Right lobe of liver (tissue), 6 donors: ENCODE measurements around the gene GABRA5. TPM values are rescaled to one million over a fixed set of nuclear protein-coding genes. Genes with fewer than 3 reads are reported as not detected.

Experiments
- ATAC-seq, 4 donors: fragments of 200-7000 bp; cut with Tn5 transposase; one replicate each; pipeline ENCODE4 v1.9.1; 2020; ENCODE audit warnings: mild to moderate bottlenecking in 4 of 4, moderate library complexity in 4 of 4
- DNase-seq, 3 donors: peaks; one replicate each; pipeline ENCODE4 v3.0.0-alpha.2; 2020
- H3K27ac ChIP-seq, 3 donors: fragments of 200-600 bp; one replicate each; pipeline ENCODE4 v1.8.0; 2022
- H3K27me3 ChIP-seq, 2 donors: fragments of 200-600 bp; one replicate each; pipeline ENCODE4 v1.8.0; 2022
- H3K36me3 ChIP-seq, 4 donors: fragments of 200-600 bp; sonication (generic) in 1 of 4; one replicate each; pipeline versions ENCODE4 v1.5.1 to v1.8.0; 2017 to 2022; ENCODE audit warnings: control low read depth in 1 of 4
- H3K4me1 ChIP-seq, 4 donors: fragments of 200-600 bp; sonication (generic) in 1 of 4; one replicate each; pipeline versions ENCODE4 v1.5.1 to v1.8.0; 2017 to 2022; ENCODE audit warnings: control low read depth in 1 of 4
- H3K4me3 ChIP-seq, 3 donors: fragments of 200-600 bp; one replicate each; pipeline ENCODE4 v1.8.0; 2022
- H3K9me3 ChIP-seq, 4 donors: fragments of 200-600 bp; sonication (generic) in 1 of 4; one replicate each; pipeline versions ENCODE4 v1.5.1 to v1.8.0; 2017 to 2022; ENCODE audit warnings: control low read depth in 1 of 4
- POLR2A ChIP-seq: fragments of 450-650 bp; IDR thresholded peaks from one replicate; pipeline ENCODE4 v1.6.1; 2017; ENCODE audit warnings: antibody characterized with exemption, mild to moderate bottlenecking
- WGBS: methylation state at CpG from one replicate; pipeline ENCODE4 v1.1.6; 2018; ENCODE audit warnings: low coverage, low lambda C conversion rate; ENCODE audit not compliant: insufficient coverage; ENCODE audit errors: missing lambda C conversion rate; 5-methylcytosine and 5-hydroxymethylcytosine counted together
- intact Hi-C, 2 donors: fragments of 100-400 bp; cut with DNase I; formaldehyde crosslinking; loops; one replicate each; pipeline versions ENCODE4 v1.11.2 to v1.14.1; 2022
- total RNA-seq, 6 experiments: library from RNA; depleted of rRNA in 2 of 6; stranded (reverse); fragments of >200 nt in 2 of 6; fragmentation: NEBNext Ultra II Directional in 3 of 6; extraction: Animal tissue kit (Norgen Biotek cat#: 25700) in 3 of 6; gene quantifications; one replicate each; pipeline versions ENCODE4 v1.1.0 to v1.2.4, GENCODE V29; 2016 to 2023
- TF ChIP-seq, protein P1 (sequence below), 4 donors: fragments of 200-600 bp in 3 of 4; fragments of 450-650 bp in 1 of 4; IDR thresholded peaks; one replicate each; pipeline versions ENCODE4 v1.5.1 to v1.8.0; 2016 to 2022; ENCODE audit warnings: antibody characterized with exemption in 4 of 4, mild to moderate bottlenecking in 2 of 4
- donor health status: DM: no; HTN: yes; CAD: no.
- donor health status: DM: no; HTN: no; CAD: no.
- donor health status: DM: no; HTN: no; CAD: no.
- donor health status: DM: no; HTN: yes; CAD: no.
- donor health status: DM: no; HTN: yes; CAD: no.

GABRA5 gene
- total RNA-seq, 6 experiments from 2014 or later = not detected

DNA sequence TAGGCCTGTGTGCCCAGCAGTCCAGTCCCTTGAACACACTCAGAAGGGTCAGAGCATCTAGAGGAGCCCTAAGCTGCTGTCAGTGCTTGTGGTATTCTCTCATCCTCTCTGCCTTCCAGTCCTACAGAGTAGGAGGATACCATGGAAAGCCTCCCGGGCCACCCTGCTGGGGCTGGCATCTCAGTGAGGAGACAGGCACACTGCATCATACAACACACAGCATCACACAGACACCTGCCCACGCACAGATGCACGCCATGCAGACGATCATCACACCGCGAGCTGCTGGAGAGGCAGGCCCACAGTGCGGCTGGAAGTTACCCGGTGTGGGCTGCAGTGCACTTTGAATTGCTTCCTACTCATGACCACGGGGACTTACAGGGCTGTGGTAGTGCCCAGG, 15.2 kb downstream of the GABRA5 start:
- no peak for TF ChIP-seq POLR2A
- TF ChIP-seq, protein P1, sequence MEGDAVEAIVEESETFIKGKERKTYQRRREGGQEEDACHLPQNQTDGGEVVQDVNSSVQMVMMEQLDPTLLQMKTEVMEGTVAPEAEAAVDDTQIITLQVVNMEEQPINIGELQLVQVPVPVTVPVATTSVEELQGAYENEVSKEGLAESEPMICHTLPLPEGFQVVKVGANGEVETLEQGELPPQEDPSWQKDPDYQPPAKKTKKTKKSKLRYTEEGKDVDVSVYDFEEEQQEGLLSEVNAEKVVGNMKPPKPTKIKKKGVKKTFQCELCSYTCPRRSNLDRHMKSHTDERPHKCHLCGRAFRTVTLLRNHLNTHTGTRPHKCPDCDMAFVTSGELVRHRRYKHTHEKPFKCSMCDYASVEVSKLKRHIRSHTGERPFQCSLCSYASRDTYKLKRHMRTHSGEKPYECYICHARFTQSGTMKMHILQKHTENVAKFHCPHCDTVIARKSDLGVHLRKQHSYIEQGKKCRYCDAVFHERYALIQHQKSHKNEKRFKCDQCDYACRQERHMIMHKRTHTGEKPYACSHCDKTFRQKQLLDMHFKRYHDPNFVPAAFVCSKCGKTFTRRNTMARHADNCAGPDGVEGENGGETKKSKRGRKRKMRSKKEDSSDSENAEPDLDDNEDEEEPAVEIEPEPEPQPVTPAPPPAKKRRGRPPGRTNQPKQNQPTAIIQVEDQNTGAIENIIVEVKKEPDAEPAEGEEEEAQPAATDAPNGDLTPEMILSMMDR (IDR thresholded peaks at IDR 0.05) = no peak
- H3K4me3 ChIP-seq = no peak overlapping the region
- no peaks in the 10 kb centered on the region for H3K9me3 ChIP-seq
- intact Hi-C loops = no loop called here
- WGBS = no CpG with 5 or more reads among the region's 9 CpGs
- no peaks in the 10 kb centered on the region for H3K27me3 ChIP-seq
- no peak overlapping the region for H3K27ac ChIP-seq
- H3K4me1 ChIP-seq = no peaks in the 10 kb centered on the region
- ATAC-seq (no peak), DNase-seq (no peak)
- H3K36me3 ChIP-seq = no peaks in the 10 kb centered on the region

DNA sequence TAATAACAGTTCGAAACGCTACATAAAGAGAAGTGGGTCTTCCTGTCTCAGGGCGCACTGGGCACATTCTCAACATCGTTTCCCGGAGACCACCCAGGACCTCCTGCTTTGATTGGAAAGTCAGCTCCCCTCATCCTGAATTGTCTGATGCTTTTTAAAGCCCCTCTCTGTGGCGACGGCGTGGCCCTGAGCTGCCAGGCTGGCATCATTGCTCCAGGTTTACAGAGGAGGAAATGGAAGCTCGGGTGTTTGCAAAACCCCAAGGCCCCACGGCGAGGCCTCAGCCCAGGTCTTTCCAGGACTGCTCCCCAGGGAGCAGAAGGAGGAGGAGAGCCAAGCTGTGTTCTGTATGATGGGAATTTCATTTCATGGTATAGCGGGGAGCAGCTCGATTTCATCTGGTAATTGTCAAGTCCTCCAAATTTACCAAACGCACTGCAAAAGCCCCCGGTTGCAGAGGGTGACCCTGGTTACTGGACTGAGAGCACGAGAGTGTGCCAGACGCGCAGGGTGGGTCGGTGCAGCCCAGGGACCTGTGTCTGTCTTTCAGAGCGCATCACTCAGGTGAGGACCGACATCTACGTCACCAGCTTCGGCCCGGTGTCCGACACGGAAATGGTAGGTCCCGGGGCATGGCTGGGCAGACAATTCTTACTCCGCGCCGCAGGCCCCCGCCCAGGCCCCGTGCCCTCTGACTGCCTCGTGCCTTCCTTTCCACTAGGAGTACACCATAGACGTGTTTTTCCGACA, 15.9 kb downstream of the GABRA5 start:
- intact Hi-C loops = no loop called here
- Histone ChIP-seq H3K27ac (no peak overlapping the region), H3K4me1 (no peaks in the 10 kb centered on the region), H3K36me3 (no peaks in the 10 kb centered on the region), H3K4me3 (no peak overlapping the region), H3K9me3 (no peaks in the 10 kb centered on the region), H3K27me3 (peaks cover 0 to 1% of the 10 kb centered on the region in 2 donors)
- DNase-seq (no peak), ATAC-seq (no peak)
- 47% methylated on average over 6 of the region's 35 CpGs for WGBS
- no peak for TF ChIP-seq POLR2A
- TF ChIP-seq, protein P1 (IDR thresholded peaks at IDR 0.05) = no peak

DNA sequence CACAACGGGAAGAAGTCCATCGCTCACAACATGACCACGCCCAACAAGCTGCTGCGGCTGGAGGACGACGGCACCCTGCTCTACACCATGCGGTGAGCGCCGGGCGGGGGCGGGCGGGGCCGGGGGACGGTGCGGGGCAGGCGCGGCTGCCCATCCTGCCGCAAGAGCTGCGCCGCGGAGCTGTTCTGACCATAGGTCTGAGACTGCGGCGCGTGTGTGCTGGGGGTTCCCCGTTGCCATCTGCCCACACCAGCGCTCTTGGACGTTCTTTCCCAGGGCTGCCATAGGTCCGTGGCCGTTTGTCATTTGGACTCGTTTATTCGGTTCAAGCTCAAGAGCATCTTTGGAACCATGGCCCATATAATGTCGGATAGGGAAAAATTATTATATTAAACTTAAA, 16.6 kb downstream of the GABRA5 start:
- DNase-seq (no peak), ATAC-seq (no peak)
- Histone ChIP-seq H3K4me3 (no peak overlapping the region), H3K9me3 (no peaks in the 10 kb centered on the region), H3K4me1 (no peaks in the 10 kb centered on the region), H3K27ac (no peak overlapping the region), H3K27me3 (peaks cover 0 to 8% of the 10 kb centered on the region in 2 donors), H3K36me3 (no peaks in the 10 kb centered on the region)
- WGBS = 80% methylated on average over 7 of the region's 32 CpGs
- TF ChIP-seq POLR2A = no peak
- TF ChIP-seq, protein P1 (IDR thresholded peaks at IDR 0.05) = no peak
- intact Hi-C loops = no loop called here

DNA sequence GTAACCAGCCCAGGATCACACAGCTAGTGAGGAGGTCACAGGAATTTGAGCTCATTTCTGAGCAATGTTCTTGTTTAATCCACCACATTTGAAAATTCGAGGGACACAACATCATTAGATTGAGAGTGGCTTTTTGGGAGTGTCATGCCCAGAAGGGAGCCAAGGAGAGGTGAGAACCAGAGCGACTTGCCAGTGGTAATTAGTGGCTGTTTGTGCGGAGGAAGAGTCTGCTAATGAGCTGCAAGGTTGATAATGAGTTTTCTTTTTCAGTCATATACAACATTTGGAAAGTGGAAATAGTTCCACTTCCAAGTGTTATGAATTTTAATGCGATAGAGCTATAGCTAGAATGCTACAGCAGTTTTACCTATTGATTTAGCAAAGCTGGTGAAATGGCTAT, 19.7 kb downstream of the GABRA5 start:
- no peak overlapping the region for H3K27ac ChIP-seq
- H3K4me1 ChIP-seq = peaks cover 0 to 2% (median 0%) of the 10 kb centered on the region in 4 donors
- H3K9me3 ChIP-seq = no peaks in the 10 kb centered on the region
- TF ChIP-seq, protein P1 (IDR thresholded peaks at IDR 0.05) = no peak
- no peak for TF ChIP-seq POLR2A
- H3K36me3 ChIP-seq = no peaks in the 10 kb centered on the region
- intact Hi-C loops = no loop called here
- 33% methylated on average over 4 of the region's 4 CpGs for WGBS
- no peak for ATAC-seq
- no peak overlapping the region for H3K4me3 ChIP-seq
- no peak for DNase-seq
- peaks cover 0 to 8% of the 10 kb centered on the region in 2 donors for H3K27me3 ChIP-seq
